Mesendoderm (in vitro differentiated cells): ENCODE measurements around the gene ZNF14.
A peak's percentile ranks its signal among the peaks of the same experiment; 100 is the strongest.

Experiments used
- DNase-seq: peaks from one replicate; pipeline ENCODE4 v3.0.0; 2013
- H2AK5ac ChIP-seq: 2 replicates; pipeline ENCODE4 v1.6.1; 2013; ENCODE audit warnings: low read length, inconsistent platforms
- H2BK120ac ChIP-seq: 2 replicates; pipeline ENCODE4 v1.6.1; 2013; ENCODE audit warnings: low read depth, mild to moderate bottlenecking, low read length, moderate library complexity, mixed read lengths
- H2BK15ac ChIP-seq: replicated peaks from 2 replicates; pipeline ENCODE4 v1.6.1; 2013; ENCODE audit warnings: low read depth, mild to moderate bottlenecking, moderate library complexity
- H2BK5ac ChIP-seq: 2 replicates; pipeline ENCODE4 v1.6.1; 2013; ENCODE audit warnings: low read length, inconsistent platforms
- H3K18ac ChIP-seq: 2 replicates; pipeline ENCODE4 v1.6.1; 2013; ENCODE audit warnings: mild to moderate bottlenecking, low read length, mixed read lengths
- H3K23ac ChIP-seq: one replicate; pipeline ENCODE4 v1.6.1; 2013; ENCODE audit warnings: low read length
- H3K27ac ChIP-seq: 2 replicates; pipeline ENCODE4 v1.5.1; 2013; ENCODE audit warnings: low read depth, mild to moderate bottlenecking, inconsistent platforms, low read length, moderate library complexity
- H3K27me3 ChIP-seq: 2 replicates; pipeline ENCODE4 v1.6.1; 2013; ENCODE audit warnings: low read length, control low read depth, mild to moderate bottlenecking, inconsistent platforms; ENCODE audit not compliant: insufficient read depth, poor library complexity
- H3K36me3 ChIP-seq: 2 replicates; pipeline ENCODE4 v1.6.1; 2013; ENCODE audit warnings: low read length, inconsistent platforms; ENCODE audit not compliant: control insufficient read depth, insufficient read depth
- H3K4ac ChIP-seq: one replicate; pipeline ENCODE4 v1.6.1; 2013; ENCODE audit warnings: low read depth, mild to moderate bottlenecking, low read length, moderate library complexity
- H3K4me1 ChIP-seq: 2 replicates; pipeline ENCODE4 v1.6.1; 2013; ENCODE audit warnings: low read depth, low read length, inconsistent platforms; ENCODE audit not compliant: control insufficient read depth
- H3K4me2 ChIP-seq: 2 replicates; pipeline ENCODE4 v1.6.1; 2013; ENCODE audit warnings: low read length
- H3K4me3 ChIP-seq: 2 replicates; pipeline ENCODE4 v1.5.1; 2013; ENCODE audit warnings: mild to moderate bottlenecking, low read length
- H3K56ac ChIP-seq: one replicate; pipeline ENCODE4 v1.6.1; 2013; ENCODE audit warnings: low read length
- H3K79me1 ChIP-seq: 2 replicates; pipeline ENCODE4 v1.6.1; 2013; ENCODE audit warnings: low read length, inconsistent platforms
- H3K79me2 ChIP-seq: 2 replicates; pipeline ENCODE4 v1.6.1; 2013; ENCODE audit warnings: mild to moderate bottlenecking, low read length; ENCODE audit not compliant: control insufficient read depth, insufficient read depth
- H3K9ac ChIP-seq: 2 replicates; pipeline ENCODE4 v1.6.1; 2013; ENCODE audit warnings: low read length, inconsistent platforms
- H4K5ac ChIP-seq: one replicate; pipeline ENCODE4 v1.6.1; 2013; ENCODE audit warnings: low read length
- H4K8ac ChIP-seq: one replicate; pipeline ENCODE4 v1.6.1; 2013; ENCODE audit warnings: low read depth, mild to moderate bottlenecking, control low read depth, low read length, moderate library complexity
- WGBS: extraction: QIAGEN DNeasy Blood & Tissue Kit; methylation state at CpG from one replicate; pipeline ENCODE4 v1.1.7; 2013; ENCODE audit warnings: low lambda C conversion rate, missing lambda C conversion rate; ENCODE audit not compliant: insufficient coverage; ENCODE audit errors: extremely low coverage; 5-methylcytosine and 5-hydroxymethylcytosine counted together

Gene ZNF14

DNA sequence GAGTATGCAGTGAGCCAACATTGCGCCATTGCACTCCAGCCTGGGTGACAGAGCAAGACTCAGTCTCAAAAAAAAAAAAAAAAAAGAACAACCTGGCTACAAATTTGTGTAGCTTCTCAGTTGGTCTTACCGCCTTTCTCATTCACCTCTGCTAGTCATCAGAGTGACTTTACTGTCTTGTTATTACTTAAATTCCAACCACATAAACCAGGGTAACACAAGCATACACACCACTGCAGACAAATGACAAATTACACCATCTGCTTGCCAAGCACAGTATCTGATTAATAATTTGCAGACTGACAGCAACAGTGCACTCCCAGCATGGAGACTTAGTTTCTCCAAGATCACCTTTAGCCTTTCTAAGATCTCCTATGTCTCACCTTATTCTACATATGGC, 11.0 kb downstream of the ZNF14 start:
- H3K4ac ChIP-seq, result no peak overlapping the region
- peaks cover 2% of the 10 kb centered on the region for H3K79me1 ChIP-seq
- H3K27me3 ChIP-seq, result no peaks in the 10 kb centered on the region
- peaks cover 2% of the 10 kb centered on the region for H3K79me2 ChIP-seq
- H2BK120ac ChIP-seq, result no peak overlapping the region
- H2BK5ac ChIP-seq, result no peak overlapping the region
- H3K36me3 ChIP-seq, result no peaks in the 10 kb centered on the region
- H2AK5ac ChIP-seq, result no peak overlapping the region
- no peak overlapping the region for H3K18ac ChIP-seq
- H3K27ac ChIP-seq, result no peak overlapping the region
- no peak overlapping the region for H4K5ac ChIP-seq
- H3K9ac ChIP-seq, result no peak overlapping the region
- WGBS, result no CpG with 5 or more reads among the region's 2 CpGs
- no peak overlapping the region for H3K23ac ChIP-seq
- H3K4me3 ChIP-seq, result no peak overlapping the region
- H3K56ac ChIP-seq, result no peak overlapping the region
- no peaks in the 10 kb centered on the region for H3K4me1 ChIP-seq
- H2BK15ac ChIP-seq, result no peak overlapping the region
- no peak overlapping the region for H3K4me2 ChIP-seq
- no peak for DNase-seq
- H4K8ac ChIP-seq, result no peak overlapping the region

DNA sequence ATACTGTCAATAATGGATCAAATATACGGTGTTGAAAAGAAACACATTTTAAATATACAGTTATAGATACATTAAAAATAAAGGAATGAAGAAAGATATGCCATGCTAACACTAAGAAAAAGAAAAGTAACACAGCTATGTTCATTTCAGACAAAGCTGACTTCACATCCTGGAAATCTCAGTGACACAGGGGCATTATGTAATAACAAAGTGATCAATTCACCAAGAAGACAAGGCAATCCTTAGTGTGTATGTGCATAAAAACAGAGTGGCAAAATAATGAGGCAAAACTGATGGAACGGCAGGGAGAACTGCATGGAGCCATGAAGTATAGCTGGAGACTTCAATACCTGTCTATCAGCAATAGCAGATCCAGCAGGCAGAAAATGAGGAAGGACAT, 13.1 kb downstream of the ZNF14 start:
- no peak overlapping the region for H3K4ac ChIP-seq
- H2BK15ac ChIP-seq, result no peak overlapping the region
- no peak overlapping the region for H4K8ac ChIP-seq
- H3K79me2 ChIP-seq, result peaks cover 2% of the 10 kb centered on the region
- H3K36me3 ChIP-seq, result no peaks in the 10 kb centered on the region
- H3K23ac ChIP-seq, result no peak overlapping the region
- no peak overlapping the region for H3K56ac ChIP-seq
- H2BK120ac ChIP-seq, result no peak overlapping the region
- no peaks in the 10 kb centered on the region for H3K27me3 ChIP-seq
- peaks cover 2% of the 10 kb centered on the region for H3K79me1 ChIP-seq
- no peak overlapping the region for H4K5ac ChIP-seq
- H3K4me3 ChIP-seq, result no peak overlapping the region
- H2AK5ac ChIP-seq, result no peak overlapping the region
- DNase-seq, result peak; percentile 16
- no peak overlapping the region for H3K4me2 ChIP-seq
- H3K18ac ChIP-seq, result no peak overlapping the region
- H3K9ac ChIP-seq, result no peak overlapping the region
- no peaks in the 10 kb centered on the region for H3K4me1 ChIP-seq
- H2BK5ac ChIP-seq, result no peak overlapping the region
- no peak overlapping the region for H3K27ac ChIP-seq
- no CpG with 5 or more reads among the region's 2 CpGs for WGBS

DNA sequence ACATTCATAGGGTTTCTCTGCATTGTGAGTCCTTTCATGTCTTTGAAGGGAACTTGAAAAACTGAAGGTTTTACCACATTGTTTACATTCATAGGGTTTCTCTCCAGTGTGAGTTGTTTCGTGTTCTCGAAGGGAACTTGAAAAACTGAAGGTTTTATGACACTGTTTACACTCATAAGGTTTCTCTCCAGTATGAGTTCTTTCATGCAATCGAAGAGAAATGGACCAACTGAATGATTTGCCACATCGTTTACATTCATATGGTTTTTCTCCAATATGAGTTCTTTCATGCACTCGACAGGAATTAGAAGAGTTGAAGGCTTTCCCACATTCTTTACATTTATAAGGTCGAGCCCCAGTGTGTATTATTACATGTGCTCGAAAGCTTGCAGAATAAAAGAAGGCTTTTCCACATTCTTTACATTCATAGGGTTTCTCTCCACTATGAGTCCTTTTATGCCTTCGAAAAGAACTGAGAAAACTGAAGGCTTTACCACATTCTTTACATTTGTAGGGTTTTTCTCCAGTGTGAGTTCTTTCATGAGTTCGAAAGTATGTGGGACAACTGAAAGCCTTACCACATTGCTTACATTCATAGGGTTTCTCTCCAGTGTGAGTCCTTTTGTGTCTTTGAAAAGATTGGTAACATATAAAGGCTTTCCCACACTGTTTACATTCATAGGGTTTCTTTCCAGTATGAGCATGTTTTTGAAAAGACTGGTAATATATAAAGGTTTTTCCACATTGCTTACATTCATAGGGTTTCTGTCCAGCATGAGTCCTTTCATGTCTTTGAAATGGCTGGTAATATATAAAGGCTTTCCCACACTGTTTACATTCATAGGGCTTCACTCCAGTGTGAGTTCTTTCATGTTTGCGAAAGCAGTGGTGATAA, 20.7 kb downstream of the ZNF14 start:
- no CpG with 5 or more reads among the region's 10 CpGs for WGBS
- H3K27me3 ChIP-seq, result no peaks in the 10 kb centered on the region
- peak overlapping the region; percentile 12 for H3K4me3 ChIP-seq
- no peak overlapping the region for H2BK15ac ChIP-seq
- no peak overlapping the region for H3K9ac ChIP-seq
- no peak overlapping the region for H4K5ac ChIP-seq
- no peak overlapping the region for H3K27ac ChIP-seq
- no peak overlapping the region for H2AK5ac ChIP-seq
- H3K79me1 ChIP-seq, result no peaks in the 10 kb centered on the region
- no peak overlapping the region for H2BK5ac ChIP-seq
- no peak overlapping the region for H3K18ac ChIP-seq
- H4K8ac ChIP-seq, result no peak overlapping the region
- H3K23ac ChIP-seq, result no peak overlapping the region
- H3K4ac ChIP-seq, result no peak overlapping the region
- no peak overlapping the region for H2BK120ac ChIP-seq
- H3K56ac ChIP-seq, result no peak overlapping the region
- no peaks in the 10 kb centered on the region for H3K4me1 ChIP-seq
- H3K36me3 ChIP-seq, result peaks cover 6% of the 10 kb centered on the region
- DNase-seq, result peak; percentile 19
- H3K79me2 ChIP-seq, result no peaks in the 10 kb centered on the region
- no peak overlapping the region for H3K4me2 ChIP-seq

DNA sequence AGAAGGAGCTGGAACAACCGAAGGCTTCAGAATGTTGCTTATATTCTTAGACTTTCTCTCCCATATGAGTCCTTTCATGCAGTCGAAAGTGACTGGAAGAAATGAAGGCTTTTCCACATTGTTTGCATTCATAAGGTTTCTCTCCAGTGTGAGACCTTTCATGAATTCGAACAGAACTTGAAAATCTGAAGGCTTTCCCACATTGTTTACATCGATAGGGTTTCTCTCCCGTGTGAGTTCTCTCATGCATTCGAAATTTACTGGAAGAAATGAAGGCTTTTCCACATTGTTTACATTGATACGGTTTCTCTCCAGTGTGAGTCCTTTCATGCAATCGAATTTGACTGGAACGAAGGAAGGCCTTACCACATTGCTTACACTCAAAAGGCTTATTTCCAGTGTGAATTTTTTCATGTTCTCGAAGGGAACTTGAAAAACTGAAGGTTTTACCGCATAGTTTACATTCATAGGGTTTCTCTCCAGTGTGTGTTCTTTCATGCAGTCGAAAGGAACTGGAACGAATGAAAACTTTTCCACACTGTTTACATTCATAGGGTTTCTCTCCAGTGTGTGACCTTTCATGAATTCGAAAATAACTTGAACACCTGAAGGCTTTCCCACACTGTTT, 21.5 kb downstream of the ZNF14 start:
- H3K18ac ChIP-seq, result no peak overlapping the region
- peaks cover 6% of the 10 kb centered on the region for H3K36me3 ChIP-seq
- no peak overlapping the region for H3K23ac ChIP-seq
- H3K4me3 ChIP-seq, result peak overlapping the region; percentile 33
- no peak overlapping the region for H3K56ac ChIP-seq
- no peaks in the 10 kb centered on the region for H3K4me1 ChIP-seq
- no peak overlapping the region for H4K8ac ChIP-seq
- no peak overlapping the region for H2AK5ac ChIP-seq
- no peak overlapping the region for H2BK120ac ChIP-seq
- no peak overlapping the region for H4K5ac ChIP-seq
- H3K4ac ChIP-seq, result no peak overlapping the region
- H3K79me1 ChIP-seq, result no peaks in the 10 kb centered on the region
- DNase-seq, result peak; percentile 19
- WGBS, result no CpG with 5 or more reads among the region's 14 CpGs
- no peak overlapping the region for H3K9ac ChIP-seq
- H2BK5ac ChIP-seq, result no peak overlapping the region
- no peak overlapping the region for H2BK15ac ChIP-seq
- H3K27ac ChIP-seq, result no peak overlapping the region
- H3K79me2 ChIP-seq, result no peaks in the 10 kb centered on the region
- no peaks in the 10 kb centered on the region for H3K27me3 ChIP-seq
- H3K4me2 ChIP-seq, result no peak overlapping the region

DNA sequence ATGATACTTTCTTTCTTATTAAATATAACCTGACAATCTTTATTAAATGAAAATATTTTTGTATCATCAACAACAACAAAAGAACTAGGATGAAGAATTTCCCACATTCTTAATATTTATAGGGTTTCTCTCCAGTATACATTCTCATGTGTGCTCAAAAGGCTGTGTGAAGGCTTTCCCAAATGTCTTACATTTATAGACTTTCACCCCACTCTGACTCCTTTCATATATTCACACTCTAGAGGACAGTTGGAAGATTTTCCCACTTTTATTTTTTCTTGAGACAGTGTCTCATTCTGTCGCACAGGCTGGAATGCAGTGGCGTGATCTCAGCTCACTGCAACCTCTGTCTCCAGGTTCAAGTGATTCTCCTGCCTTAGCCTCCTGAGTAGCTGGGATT, 22.4 kb downstream of the ZNF14 start:
- no peak overlapping the region for H2AK5ac ChIP-seq
- H3K27ac ChIP-seq, result no peak overlapping the region
- H4K8ac ChIP-seq, result no peak overlapping the region
- H2BK5ac ChIP-seq, result no peak overlapping the region
- no peaks in the 10 kb centered on the region for H3K79me1 ChIP-seq
- H4K5ac ChIP-seq, result no peak overlapping the region
- no peak overlapping the region for H3K4ac ChIP-seq
- no peak overlapping the region for H3K9ac ChIP-seq
- H3K4me2 ChIP-seq, result no peak overlapping the region
- H3K56ac ChIP-seq, result no peak overlapping the region
- no peak overlapping the region for H3K18ac ChIP-seq
- no peak overlapping the region for H2BK120ac ChIP-seq
- H3K4me3 ChIP-seq, result no peak overlapping the region
- H3K4me1 ChIP-seq, result no peaks in the 10 kb centered on the region
- no peak overlapping the region for H3K23ac ChIP-seq
- WGBS, result no CpG with 5 or more reads among the region's 2 CpGs
- no peaks in the 10 kb centered on the region for H3K27me3 ChIP-seq
- H3K79me2 ChIP-seq, result no peaks in the 10 kb centered on the region
- no peak for DNase-seq
- no peak overlapping the region for H2BK15ac ChIP-seq
- peaks cover 6% of the 10 kb centered on the region for H3K36me3 ChIP-seq
